ENCODE data around the gene ENO1.

Gene ENO1

GRCh38 chr1:8878698-8879463 lies 395 bp upstream of the ENO1 start:
- DNase-seq (ENCODE audit: extremely low read depth, low read depth) = peak; percentile 96
- no peak for TF ChIP-seq CTCF (IDR thresholded peaks at IDR 0.05; ENCODE audit: low read depth, low read length)

GRCh38 chr1:8876087-8876486 lies 2.4 kb downstream of the ENO1 start:
- TF ChIP-seq CTCF (IDR thresholded peaks at IDR 0.05; ENCODE audit: low read depth, low read length) = no peak
- DNase-seq (ENCODE audit: extremely low read depth, low read depth) = no peak

GRCh38 chr1:8875216-8875861 lies 3.1 kb downstream of the ENO1 start:
- TF ChIP-seq CTCF (IDR thresholded peaks at IDR 0.05; ENCODE audit: low read depth, low read length) = no peak

GRCh38 chr1:8874230-8875201 lies 4.0 kb downstream of the ENO1 start:
- TF ChIP-seq CTCF (IDR thresholded peaks at IDR 0.05; ENCODE audit: low read depth, low read length) = no peak
- DNase-seq (ENCODE audit: extremely low read depth, low read depth) = no peak

More at GRCh38 chr1:8875216-8875861, 3.1 kb downstream of the ENO1 start:
- no peak for DNase-seq (ENCODE audit: extremely low read depth, low read depth)

- peak; percentile 86 for DNase-seq (ENCODE audit: extremely low read depth, low read depth)
- no peak for TF ChIP-seq CTCF (IDR thresholded peaks at IDR 0.05; ENCODE audit: low read depth, low read length)
These were observed 4.8 kb downstream of the ENO1 start for GRCh38 chr1:8873506-8874229.

GRCh38 chr1:8873001-8873400 lies 5.5 kb downstream of the ENO1 start:
- no peak for TF ChIP-seq CTCF (IDR thresholded peaks at IDR 0.05; ENCODE audit: low read depth, low read length)
- DNase-seq (ENCODE audit: extremely low read depth, low read depth) = no peak
